Daoy (cell line): ENCODE data around the gene CERS3. TPM values are rescaled to one million over a fixed set of nuclear protein-coding genes. Genes with fewer than 3 reads are reported as not detected.
A peak's percentile ranks its signal among the peaks of the same experiment; 100 is the strongest.
"Not testable (repeated sequence)": the region's sequence is repeated elsewhere in the genome, so short reads cannot be mapped to it uniquely, and the experiment has no call there.

Source experiments
- DNase-seq: peaks from one replicate; pipeline ENCODE4 v3.0.0-alpha.2; 2015; ENCODE audit warnings: low read depth
- total RNA-seq: library from RNA; depleted of rRNA; stranded (reverse); fragments of >200 nt; shearing (Covaris generic); gene quantifications from 2 replicates; pipeline ENCODE4 v1.2.3, GENCODE V29; 2014

Gene CERS3
- total RNA-seq, 1 experiment from 2014 or later: not detected

DNA sequence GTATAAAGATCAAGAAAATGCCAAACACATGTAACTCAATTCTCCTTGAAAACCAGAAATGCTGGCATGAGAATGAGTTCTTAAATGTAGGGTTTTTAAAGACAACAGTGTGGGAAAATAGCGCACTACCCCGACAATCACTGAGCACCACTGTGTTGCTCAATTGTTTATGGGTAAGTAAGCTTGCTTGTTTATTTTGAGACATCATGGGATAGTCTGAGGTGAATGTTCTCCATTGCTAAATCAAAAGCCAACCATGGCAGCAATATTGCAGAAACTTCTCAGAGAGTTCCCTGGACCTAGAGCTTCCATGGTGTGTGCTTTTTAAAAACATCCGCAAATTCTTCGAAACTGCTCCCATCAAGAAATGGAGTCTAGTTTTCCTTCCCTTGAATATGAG lies 62.7 kb downstream of the CERS3 start:
- DNase-seq: no peak

DNA sequence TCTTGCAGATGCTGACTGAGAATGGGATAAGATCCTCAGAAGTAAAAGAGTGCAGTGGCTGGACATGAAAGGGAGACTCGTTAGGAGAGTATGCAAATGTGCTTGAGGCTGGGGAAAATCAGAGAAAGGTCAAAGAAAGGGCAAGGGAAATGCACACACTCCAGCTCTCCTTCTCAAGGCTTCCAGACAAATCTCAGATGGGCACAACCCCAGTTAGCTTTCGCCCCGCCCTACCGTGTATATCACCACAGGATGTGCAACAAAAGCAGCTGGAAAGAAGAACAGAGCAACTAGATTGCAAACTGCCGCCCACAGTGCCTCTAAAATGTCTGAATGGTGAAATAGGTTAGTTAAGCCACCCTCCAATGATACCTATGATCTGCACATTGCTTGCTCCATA lies 63.9 kb downstream of the CERS3 start:
- no peak for DNase-seq

DNA sequence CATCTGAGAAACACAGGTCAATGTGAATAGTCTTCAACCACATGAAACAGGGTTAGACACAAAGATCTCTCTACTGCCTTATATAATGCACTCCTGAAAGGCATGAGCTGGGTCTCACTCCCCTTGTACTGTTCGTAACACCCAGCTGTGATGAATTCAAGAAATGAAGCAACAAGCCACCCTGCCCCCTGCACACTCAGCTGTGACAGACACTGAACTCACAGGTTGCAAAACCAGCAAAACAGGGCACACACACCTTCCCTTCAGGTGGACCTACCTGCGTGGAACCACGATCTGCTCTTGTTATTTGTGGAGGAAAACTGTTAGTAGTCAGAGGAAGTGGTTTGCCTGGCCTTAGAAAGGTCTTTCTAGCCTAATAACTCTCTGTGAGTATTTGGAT lies 64.5 kb downstream of the CERS3 start:
- no peak for DNase-seq

DNA sequence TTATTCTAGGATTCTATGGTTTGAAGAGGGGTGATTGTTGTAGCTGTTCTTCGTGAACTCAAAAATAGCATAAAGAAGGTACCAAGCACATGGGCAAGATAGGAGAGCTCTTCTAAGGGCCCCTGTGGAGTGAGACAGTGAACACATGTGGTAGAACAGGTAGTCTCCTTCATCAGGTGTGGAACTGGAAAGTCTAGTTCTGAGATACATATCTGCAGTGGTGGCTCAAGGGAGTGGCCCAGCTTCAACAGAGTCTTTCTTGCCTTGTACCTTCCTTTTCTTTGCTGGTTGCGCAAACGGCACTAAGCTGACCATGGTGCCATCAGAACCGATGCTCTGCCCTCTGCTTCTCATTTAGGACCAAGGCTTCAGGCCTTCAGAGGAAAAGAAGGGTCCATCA lies 65.2 kb downstream of the CERS3 start:
- DNase-seq: no peak

DNA sequence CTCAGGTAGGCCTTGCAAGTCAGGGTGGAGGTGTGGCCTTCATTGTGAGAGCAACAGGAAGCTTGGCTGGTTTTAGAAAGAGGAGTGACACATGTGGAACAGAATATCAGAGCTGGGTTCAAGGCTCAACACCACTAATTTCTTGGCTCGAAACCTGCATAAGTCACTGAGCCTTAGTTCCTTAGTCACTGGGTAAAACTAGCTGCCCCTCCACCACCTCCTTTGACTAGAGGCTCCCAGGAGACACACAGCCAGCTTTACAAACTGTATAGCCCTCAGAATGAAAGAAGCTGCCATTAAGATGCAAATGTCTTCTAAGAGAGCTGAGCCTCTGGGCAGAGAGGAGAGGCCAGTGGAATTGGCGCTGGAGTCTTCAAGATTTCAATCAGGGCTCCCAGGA lies 67.7 kb downstream of the CERS3 start:
- no peak for DNase-seq

DNA sequence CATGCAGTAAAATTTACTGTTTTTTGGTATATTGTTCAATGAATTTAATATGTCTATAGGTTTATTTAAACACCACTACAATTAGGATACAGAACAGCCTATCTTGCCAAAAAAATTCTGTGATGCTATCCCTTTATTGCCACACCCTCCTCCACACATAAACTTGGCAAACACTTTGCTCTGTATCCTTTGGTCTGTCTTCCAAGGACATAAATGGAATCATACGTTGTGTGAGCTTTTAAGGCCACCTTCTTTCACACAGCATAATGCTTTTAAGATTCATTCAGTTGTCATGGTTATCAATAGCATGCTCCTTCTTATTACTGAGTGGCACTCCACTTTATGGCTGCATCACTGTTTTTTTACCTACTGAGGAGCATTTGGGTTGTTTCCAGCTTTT lies 71.5 kb downstream of the CERS3 start:
- no peak for DNase-seq

DNA sequence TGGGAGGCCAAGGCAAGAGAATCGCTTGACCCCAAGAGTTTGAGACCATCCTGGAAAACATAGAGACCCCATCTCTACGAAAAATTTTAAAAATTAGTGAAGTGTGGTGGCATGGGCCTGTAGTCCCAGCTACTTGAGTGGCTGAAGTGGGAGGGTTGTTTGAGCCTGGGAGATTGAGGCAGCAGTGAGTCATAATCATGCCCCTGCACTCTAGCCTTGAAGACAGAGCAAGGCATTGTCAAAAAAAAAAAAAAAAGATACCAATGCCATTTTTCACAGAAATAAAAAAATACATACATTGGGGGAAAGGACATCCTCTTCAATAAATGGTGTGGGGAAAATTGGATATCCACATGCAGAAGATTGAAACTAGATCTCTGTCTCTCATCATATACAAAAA lies 74.6 kb downstream of the CERS3 start:
- DNase-seq: no peak

DNA sequence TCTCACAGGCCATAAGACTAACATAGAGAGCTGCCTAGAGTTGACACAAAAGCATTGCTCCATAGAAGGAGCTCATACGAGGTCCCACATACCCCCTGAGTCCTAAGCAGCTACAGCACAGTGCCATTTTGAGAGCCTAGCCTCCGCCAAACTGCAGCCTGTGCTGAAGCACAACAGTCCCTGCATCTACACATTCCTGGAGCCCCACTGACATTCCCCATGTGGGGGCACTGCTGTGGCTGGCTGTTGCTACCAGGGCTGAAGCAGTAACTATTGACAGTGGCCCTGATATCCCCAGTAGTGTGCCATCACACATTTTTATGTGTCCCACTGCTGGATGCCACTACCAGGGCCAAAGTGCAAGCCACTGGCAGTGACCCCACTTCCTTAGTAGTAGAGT lies 80.3 kb downstream of the CERS3 start:
- no peak for DNase-seq

DNA sequence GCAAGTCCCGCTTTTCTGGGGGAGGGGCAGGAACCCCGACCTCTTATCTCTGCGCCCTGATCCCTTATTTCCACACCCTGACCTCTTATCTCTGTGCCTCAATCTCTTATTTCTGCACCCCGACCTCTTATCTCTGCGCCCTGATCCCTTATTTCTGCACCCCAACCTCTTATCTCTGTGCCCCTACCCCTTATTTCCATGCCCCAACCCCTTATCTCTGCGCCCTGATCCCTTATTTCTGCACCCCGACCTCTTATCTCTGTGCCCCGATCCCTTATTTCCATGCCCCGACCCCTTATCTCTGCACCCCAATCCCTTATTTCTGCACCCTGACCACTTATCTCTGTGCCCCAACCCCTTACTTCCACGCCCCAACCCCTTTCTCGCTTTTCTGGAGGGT lies 87.7 kb downstream of the CERS3 start:
- DNase-seq: not testable (repeated sequence)

DNA sequence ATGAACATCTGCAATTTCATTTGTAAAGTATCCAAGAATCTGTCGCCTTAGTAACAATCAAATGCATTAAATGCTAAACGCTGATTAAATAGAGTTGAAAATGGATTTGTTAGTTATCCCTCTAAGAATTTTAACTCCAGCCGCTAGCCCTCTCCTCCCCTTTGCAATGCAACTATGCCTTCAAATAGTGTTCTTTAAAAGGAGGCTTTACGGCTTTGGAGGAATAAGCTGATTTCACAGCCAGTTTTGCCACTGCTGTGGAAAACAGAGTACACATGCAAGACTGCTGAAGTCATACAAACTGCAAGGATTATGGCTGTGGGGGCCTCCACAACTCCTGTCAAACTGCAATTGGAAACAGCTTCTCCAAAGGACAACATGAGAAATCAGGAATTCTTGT lies 89.2 kb downstream of the CERS3 start:
- DNase-seq: no peak

DNA sequence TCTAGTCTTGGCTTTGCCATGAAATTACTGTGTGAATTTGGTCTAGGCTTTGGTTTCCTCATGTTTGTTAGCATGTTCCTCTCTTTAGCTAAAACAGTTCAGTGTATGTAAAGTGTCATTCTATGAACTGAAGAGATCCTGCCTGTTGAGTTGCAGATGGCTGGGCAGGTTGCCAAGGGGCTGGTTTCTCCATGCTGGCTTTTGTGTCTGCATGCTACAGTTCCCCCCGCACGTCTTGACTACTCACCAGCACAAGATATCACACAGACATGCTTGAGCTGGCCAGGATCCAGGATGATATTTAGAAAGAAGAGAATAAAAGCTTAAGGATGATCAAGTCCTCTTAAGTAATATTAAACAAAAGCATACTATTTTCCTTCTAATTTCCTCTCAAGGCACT lies 90.2 kb downstream of the CERS3 start:
- peak; percentile 71 for DNase-seq

DNA sequence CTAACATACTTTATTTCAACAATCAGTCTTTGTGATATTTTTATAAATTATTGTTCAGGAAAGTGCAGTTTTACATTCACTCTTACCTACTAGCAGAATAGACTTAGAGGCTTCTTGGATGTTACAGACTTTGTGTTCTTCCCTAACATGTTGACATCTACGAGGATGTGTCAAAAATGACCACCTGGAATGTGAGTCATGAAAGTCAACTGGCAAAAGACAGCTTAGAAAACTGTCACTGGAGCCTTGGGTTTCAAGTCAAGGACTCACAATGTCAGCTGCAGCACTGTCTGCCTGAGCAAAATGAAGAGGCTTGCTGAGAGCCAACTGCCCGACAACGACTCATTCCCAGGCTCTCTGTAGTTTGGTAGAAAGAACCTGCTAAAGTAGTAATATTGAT lies 91.5 kb downstream of the CERS3 start:
- no peak for DNase-seq

DNA sequence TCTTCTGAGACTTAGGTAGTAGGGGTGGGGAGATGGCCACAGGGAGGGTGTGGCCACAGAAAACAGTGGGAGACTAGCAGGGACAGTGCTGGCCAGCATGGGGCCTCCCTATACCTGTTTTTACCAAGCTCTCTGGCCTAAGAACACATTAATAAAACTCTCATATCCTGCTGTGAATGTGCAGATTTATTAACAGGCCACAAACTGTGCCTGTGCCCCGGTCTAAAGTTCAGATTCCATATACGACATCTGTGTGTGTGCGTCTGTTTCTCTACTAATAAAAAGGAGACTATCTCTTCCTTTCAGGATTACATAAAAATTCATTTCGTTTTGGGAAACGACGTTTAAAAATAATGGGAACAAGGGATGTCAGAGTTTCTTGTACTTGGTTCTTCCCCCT lies 94.2 kb downstream of the CERS3 start:
- no peak for DNase-seq

DNA sequence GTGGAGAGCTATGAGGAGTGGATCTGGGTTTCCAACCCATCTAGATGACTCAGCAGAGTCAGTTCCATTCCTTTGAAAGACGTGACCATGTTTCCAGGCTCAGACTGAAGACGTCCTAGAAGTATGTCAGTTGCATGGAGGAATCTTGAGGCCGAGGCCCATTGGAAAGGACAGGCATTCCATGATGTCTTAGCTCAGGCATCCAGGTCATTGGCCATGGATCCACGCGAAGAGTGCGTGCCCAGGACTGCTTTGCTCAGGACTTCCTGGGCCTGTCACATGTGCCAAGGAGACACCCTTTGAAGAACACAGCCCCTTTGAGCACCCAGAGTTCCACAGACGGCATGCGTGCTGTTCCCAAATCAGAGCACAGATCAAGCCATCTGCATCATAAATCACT lies 94.7 kb downstream of the CERS3 start:
- DNase-seq: no peak

DNA sequence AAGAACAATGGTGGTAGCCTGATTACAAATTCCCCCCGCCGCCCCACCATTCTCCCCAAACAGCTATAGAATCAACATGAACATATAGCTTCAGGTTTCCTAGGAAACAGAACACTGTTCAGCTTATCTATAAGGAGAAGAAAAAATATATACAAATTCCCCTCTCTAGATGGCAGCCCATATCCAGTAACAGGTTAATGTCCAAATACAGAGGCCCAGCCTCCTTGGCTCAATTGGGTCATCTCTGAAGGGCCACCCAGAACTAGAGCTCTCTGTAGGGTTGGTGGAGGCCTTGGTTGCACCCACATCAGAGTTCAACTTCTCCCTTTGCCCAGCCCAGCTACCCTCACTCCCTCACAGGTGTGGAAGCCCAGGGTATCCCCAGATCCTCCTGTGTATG lies 95.4 kb downstream of the CERS3 start:
- no peak for DNase-seq

DNA sequence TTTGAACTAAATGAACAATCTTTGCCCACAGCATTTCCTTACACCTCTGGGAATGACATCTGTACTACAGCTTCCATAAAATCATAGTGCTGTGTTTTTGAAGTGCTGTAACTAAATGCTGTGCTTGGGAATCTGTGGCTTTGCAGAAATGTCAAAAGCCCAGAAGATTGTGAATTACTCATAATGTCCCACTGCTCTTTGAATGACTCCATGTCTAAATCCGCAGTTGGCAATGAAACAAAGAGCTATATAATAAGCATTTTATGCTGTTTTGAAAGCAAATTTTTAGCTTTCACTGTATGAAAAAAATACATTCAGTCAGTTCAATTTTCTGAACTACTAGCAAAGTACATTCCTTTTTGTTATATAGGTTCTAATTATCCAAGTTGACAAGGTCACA lies 98.3 kb downstream of the CERS3 start:
- peak; percentile 13 for DNase-seq

DNA sequence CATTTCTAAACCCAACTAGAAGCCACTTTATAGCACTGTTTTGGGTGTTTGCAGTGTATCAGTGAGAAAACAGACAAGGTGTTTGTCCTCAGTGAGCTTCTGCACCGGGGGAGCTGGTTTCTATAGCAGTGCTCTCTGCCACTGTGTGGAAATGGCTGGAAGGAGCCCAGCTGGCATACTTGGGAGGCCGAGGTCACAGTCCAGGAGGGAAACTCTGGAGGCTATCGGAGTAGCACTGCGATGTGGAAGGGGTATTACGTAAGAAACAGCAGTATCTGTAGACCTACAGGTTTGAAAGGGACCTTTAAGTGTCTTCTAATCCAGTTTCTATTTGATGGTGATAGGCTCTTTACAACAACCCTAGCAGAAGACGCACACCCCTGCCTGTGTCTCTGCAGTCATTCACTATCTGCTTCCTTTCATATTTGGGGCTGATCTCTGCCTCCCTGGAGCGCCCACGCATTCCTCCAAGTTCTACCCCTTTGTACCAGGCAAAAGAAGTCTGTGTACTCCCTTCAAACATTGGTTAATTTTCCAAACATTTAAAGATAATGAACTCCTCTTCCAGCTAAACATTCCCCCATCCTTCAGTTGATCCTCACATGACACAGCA lies 99.5 kb downstream of the CERS3 start:
- DNase-seq: no peak

DNA sequence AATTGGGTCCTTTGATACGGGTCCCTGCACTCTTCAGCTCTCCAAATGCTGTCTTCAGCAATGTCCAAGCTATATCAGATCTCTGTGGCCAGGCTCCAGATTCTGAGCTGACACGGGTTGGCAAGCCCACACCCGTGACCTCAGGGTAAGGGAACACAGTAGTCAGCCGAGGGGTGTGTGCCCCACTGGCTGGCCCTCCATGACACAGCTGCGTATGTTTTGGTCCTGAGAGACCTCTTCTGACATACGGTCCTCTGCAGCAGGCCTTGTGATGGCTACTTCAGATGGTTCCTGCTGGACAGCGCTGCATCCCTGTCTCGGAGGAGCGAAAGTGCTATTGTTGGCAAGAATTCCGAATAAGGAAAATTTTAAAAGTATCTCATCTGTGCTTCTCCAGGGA lies 101.8 kb downstream of the CERS3 start:
- DNase-seq: no peak

DNA sequence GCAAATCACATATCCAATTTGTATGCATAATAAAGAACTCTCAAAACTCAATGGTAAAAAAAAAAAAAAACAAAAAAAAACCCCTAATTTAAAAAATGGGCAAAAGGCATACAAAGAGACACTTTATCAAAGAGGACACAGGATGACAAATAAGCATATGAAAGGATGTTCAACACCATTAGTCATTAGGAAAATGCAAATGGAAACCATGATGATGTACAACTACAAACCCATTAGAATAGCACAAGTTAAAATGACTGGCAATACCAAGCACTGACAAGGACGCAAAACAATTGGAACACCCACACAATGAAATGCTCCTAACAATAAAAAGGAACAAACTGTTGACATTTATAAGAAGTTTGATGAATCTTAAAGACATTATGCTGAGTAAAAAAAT lies 123.6 kb downstream of the CERS3 start:
- DNase-seq: no peak

DNA sequence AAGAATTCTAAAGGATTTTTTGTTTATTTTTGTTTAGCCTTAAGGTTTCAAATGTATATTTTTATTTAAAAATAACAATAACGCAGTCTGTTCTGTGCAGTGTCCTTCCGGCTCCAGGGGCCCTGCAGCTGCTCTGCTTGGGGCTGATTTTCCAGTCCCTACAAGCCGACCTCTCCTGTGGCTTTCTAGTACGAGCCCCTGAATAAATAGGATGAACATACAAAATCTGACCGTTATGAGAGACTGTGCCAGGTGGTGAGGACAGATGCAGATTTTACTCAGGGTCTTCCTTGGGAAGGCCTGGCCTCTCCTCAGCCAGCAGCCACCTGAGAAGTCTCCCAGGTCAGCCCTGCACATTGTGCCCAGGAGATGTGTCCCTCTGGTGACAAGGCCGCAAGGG lies 127.8 kb downstream of the CERS3 start:
- DNase-seq: no peak

DNA sequence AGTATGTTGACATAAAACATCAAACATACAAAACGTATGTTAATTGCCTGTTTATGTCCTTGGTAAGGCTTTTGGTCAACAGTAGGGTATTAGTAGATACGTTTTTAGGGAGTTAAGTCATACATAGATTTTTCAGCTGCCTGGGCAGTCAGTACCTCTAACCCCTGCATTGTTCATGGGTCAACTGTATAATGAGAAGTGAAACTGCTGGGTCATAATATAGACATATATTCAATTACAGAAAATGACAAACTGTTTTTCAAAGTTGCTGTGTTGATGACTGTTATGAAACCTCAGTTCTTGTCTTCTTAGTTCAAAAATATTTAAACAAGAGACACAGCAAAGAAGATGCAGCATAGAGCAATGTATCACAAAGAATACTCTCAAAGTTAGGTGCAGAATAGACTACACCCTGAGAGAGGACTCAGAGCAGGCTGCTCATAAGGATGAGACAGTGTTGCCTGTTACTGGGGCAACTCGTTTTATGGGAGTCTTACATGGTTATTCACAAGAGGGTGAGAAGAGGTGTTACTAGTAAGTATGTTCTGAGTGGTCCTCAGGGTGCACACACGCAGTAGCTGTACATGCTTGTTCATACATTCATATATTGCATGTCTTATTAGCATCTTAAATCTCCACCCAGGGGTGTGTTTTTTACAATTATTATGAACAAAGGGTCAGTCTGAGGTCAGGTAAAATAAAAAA lies 133.9 kb downstream of the CERS3 start:
- DNase-seq: no peak

DNA sequence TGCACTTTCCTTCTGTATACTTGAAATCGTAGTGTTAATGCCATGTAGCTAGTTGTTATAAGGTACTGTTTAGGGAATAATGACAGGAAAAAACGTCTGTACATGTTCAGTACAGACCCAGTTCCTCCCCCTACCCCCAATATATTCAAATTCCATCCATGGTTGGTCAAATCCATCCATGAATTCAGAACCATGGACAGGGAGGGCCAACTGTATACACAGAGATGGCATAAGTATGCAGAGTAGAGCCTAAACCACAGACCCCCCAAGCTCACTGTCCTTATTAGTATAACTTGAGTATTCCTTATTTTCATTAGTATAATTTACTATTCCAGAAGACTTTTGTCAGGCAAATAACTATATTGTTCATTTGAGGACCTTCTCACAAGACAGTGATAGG lies 135.7 kb downstream of the CERS3 start:
- DNase-seq: no peak

DNA sequence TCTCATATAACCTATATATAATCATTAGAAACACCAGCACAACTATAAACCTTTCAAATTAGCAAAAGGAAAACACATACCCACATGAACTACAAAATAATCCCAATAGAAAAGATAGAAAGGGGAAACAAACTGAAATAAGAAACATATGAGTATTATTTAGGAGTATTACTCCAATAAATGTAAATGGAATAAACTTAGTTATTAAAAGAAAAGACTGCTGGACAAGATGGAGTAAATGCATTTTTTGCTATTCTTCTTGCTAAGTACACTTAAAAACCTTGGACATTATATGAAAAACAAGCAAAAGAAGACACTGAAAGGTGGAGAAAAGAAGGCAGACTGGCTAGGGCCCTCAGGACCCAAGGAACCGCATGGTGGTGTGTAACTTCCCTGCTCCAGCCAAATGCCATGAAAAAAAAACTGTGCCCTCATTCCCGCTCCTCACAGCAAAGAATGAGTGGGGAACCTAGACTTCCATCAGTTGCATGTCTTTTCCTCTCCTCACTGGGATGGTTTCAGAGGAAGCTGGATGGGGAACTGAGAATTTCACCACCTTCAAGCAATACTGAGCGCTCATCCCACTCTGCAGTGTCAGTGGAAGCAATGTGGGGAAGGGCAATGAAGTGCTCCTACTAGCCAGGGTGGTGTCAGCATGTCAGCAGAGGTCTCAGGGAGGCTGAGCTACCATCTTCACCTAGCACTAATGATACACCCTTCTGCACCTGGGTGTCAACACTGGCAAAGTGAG lies 143.3 kb downstream of the CERS3 start:
- DNase-seq: no peak

DNA sequence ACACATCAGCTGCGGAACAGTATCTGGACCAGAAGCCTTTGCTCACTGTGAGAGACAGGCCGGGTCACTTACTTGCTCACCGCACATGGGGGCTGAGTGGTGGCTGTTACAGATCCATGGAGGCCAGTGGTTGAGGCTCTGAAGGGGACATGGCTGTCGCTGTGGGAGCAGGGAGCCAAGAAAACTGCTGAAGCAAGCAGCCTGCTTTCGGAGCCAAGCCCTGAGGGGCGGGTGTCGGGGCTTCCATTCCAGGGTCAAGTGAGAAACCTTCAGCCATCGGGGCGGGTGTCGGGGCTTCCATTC lies 144.7 kb downstream of the CERS3 start:
- no peak for DNase-seq
